Thoracic aorta endothelial cell (primary cell): ENCODE data around the gene LEF1. TPM values are rescaled to one million over a fixed set of nuclear protein-coding genes. Genes with fewer than 3 reads are reported as not detected.

ENCODE experiments used
- total RNA-seq: library from RNA; depleted of rRNA; stranded (reverse); fragments of >200 nt; gene quantifications from 2 replicates; pipeline ENCODE4 v1.2.3, GENCODE V29; 2012

LEF1 gene
- not detected in 2 replicates for total RNA-seq

DNA sequence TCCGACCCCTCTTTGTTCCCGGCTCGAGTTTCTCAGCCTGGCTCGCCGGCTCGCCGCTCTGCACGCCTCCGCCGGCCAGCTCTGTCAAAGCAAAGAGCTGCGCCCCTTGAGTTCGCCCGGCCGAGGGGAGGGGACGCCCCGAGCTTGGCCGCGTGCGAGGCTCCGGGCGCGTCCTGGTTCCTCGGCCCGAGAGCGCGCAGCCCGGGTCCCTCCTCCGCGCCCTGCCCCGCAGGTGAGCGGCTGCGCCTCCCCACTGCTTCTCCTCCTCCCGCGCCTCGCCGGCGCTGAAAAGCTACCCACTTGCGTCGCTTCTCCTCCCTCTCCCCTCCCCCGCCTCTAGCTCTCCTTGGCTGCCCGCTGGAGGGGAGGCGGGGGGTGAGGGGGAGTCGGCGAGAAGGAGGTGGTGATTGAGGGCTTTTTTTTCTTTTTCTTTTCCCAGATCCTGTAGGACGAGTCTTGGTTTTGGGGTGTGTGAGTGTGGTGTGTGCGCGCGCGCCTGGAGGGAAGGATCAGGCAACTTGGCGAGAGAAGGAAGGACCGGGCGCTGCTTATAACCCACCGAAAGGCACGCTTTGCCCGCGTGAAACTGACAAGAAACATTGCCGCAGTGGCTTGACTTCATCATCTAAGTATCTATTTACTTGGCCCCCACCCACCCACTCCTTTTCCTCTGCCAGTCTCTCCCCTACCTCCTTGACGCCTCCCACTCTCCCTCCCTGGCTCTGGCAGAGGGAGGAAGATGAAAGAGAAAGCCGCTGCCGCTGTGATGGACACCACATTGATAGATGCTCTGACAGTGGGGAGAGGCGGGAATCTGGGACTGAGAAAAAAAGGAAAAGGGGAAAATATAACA, at the start of gene LEF1:
Gene LEF1, minus strand, starts transcription at position 262 of the 853 bp plus-strand sequence. CDS start 1,165 bp downstream, outside the sequence.

Other genes with a start within 250 kb of the LEF1 start
- gene CYP2U1, start 237.4 kb downstream of the LEF1 start, total RNA-seq = 7.3 and 7.7 TPM in 2 replicates
- gene HADH, start 179.0 kb downstream of the LEF1 start, total RNA-seq = 10.6 and 16.2 TPM in 2 replicates